GM19438 (cell line): ENCODE data around the gene C19orf47.

ENCODE experiments used
- ATAC-seq: cut with Tn5 transposase; IDR thresholded peaks from one replicate; pipeline ENCODE4 v1.9.1; 2021; ENCODE audit warnings: low read depth; ENCODE audit not compliant: unreplicated experiment

C19orf47 gene

DNA sequence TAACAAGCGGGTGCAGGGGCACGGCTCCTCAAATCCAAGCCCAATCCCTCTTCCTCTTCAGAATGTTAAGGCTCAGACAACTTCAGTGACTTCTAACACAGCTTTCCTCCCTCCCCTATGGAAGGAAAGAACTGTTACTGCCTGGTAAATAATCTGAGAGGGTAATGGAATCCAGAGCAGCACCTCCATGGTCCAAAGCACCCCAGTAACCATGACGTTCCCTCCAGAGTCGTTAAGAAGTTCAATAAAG lies 64.0 kb downstream of the C19orf47 start:
- no peak for ATAC-seq

DNA sequence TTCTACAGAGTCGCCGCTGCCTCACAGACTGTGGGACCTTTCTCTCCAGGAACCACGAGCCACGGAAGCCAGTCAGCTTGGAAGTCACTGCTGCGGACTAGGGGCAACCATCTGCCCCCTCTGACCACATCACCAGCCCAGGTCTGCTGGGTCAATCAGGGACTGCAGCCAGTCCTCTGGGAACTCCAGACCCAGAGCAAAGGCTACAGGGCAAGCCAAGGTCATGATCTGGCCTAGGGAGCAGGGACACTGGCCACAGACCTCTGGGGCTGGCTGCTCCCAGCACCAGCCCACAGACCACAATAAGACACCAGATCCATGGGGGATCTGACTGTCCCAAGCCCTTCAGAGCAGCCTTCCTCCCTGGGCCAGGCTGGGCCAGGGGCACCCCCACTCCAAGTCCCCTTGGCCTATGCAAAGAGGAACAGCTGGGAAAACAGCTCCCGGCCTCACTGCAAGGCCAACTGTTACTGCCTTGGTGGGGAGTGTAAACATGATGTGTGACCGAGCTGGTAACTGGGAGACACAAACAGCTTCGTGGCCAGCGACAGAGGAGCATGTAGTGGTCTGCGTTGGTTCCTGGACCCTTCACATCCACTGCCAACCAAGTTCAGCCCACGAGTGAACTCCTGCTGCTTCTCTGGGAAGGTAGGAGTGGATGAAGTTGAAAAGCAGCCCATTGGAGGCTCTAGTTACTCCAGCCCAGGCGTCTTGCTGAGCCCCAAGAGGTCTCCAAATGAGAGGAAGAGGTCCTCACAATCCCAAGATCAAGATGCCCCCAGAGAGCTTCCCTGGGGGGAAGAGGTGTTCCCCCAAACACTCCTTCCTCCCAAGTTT lies 64.6 kb downstream of the C19orf47 start:
- no peak for ATAC-seq

DNA sequence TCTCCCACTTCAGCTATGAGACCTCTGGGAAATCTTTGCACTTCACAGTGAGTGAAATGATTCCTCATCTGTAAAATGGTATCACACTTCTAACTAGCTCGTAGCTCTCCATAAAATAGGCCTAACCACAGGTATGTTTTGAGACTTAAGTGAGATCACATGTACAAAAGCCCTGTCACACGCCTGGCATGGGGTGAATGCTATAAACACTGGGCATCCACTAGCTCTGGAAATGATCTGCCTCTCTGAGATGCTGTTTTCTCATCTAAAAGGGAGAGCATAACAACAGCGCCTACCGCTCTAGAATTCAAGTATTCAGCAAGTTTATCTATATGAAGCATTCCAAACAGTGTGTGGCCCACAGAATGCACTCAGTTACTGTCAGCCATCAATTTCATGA lies 65.3 kb downstream of the C19orf47 start:
- ATAC-seq: no peak

DNA sequence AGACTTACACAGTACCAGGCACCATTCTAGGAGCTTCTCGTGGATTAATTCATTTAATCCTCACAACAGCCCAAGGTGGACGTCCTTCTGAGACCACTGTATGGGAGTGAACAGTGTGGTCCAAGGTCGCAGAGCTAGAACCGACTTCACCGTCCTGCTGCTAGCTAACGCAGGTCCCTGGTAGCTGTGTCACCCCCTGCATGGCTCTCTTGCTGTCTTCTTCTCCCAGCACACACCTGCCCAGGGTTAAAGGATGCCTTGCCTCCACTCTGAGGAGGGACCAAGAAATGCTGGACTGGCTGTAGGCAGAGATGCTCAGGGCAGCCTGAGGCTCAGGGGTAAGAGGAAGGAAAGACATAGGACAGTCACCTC lies 66.0 kb downstream of the C19orf47 start:
- no peak for ATAC-seq

DNA sequence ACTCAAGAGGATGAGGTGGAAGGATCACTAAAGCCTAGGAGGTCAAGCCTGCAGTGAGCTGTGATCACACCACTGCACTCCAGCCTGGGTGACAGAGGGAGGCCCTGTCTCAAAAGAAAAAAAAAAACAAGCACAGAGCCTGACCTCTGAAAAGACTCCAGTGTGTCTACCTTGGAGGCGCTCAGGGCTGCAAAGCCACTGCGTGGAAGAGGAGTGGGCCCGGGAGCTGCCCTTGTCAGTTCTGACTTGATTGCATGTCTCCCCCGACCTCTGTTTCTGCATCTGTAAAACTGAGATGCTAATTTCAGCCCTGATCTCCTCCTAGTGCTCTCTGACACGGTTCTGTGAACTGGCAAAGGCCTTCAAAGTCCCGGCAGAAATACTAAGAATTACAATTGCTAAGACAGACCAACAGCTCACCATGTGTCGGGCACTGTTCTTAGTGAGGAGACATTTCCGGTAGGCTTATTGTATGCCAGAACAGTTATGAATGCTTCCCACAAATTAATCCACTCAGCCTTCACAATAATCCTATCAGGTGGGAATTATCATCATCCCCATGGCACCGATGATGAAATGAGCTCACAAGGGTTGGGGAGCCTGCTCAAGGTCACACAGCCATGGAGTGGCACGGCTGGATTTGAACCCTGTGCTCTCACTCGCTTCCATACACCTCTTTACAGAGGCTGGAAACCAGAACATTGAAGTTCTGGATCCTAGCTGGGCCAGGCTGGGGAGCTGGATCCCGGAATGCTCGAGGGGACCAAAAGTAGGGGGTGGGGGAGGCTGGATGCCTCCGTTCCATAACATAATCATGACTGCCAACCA lies 66.6 kb downstream of the C19orf47 start:
- no peak for ATAC-seq

DNA sequence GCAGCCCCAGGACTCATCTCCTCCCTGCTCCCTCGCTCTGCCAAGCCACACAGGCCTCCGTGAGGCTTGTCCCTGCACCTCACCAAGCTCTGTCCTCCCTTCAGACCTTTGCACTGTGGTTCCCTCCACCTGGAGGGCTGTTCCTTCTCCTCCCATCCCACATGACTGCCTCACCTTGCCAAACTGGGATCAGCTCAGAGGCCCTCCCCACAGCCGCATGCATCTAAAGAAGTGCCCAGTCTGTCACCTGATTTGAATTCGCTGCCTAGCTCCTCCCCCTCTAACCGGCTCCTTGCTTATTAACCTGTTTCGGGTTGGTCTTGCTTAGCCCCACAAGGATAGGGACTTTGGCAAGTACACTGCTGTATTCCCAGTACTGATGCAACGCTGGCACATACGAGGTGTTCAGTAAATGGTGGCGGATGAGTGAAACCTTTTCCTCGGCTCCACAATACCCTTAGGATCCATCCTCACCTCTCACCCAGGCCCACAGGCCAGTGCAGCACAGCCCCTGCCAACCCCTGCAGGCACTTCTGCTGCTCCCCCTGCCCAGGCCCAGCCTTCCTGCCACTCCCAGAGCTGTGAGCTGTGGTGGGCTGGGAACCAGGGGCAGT lies 67.5 kb downstream of the C19orf47 start:
- no peak for ATAC-seq

DNA sequence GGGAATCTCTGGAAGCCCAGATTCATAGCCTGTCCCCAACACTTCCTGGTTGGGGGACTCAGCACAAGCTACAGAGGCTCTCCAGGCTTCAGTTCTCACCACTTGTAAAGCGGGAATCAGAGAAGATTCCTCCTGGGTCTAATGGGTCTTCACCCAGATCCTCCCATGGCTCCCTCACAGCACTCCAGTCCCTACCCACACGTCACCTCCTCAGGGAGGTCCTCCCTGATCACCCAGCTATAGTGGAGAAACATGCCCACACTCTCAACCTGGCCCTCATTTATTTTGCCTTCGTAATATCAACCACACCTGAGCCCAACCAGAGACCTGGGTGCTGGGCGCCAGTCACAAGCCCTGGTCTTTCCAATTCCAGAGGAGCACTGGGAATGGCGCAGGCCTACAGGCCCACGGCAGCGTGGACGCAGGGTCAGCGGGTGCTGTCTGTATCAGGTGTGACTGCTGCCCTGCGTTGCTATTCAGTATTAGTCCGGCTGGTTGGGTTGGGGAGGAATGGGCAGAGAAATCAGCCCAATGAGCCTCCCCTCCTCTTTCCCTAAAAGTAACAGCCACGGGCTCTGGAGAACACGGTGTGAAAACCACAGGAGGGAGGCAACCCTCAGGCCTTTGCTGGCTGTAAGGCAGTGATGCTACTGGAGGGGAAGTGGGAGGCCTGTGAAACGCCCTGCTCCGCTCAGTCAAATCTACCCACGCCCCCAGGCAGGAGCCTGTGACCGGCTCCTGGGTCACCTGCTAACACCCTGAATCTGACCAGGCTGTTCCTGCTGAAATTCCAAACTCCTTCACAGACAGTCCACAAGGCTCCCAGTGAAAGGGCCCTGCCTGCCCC lies 68.2 kb downstream of the C19orf47 start:
- ATAC-seq: no peak

DNA sequence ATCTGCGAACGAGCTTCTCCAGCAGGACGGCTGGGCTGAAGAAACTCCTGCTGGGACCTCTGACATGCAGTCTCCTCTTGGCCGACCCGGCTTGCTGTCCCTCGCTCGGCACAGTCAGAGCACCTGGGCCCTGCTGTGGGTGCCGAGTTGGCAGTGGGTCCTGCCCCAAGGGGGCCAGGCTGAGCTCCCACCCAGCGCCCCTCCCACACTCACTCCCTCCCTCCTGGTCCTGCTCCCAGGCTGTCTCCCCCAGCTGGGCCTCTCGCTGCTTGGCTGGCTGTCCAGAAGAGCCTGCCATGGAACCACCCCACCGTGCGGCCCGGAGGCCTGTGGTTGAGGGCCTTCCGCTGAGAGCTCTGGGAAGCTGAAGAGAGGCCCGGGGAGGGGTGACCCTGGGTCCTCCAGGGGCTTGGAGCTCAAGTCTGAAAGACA lies 69.1 kb downstream of the C19orf47 start:
- ATAC-seq: no peak

DNA sequence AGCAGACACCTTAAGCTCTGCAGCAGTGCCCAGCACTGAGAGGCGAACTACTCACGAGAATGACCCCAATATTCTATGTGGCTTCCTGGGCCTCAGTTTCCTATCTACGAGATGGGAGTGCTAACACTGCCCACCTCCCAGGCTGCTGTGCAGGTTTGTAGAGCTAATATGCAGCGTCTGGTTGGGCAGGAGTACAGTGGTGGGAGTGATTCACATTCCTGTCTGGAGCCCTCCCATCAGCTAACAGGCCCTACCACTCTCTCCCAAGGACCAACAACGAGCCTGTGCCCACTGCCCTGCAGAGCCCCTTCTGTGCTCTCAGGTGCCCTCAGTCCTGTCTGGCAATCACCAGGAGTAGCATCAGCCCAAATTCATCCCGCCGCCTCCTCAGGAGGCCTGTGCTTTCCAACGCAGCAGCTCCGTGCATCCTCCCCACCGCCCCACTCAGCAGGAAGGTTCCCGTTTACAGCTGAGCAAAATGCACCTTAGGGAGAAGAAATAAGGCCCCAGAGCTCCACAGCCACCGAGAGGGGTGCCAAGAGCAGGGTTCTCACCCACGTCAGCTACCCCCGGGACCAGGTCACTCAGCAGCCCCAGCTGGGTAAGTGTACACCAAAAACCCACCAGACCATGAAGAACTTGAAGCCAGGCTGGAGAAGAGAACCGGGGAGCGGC lies 69.7 kb downstream of the C19orf47 start:
- no peak for ATAC-seq

DNA sequence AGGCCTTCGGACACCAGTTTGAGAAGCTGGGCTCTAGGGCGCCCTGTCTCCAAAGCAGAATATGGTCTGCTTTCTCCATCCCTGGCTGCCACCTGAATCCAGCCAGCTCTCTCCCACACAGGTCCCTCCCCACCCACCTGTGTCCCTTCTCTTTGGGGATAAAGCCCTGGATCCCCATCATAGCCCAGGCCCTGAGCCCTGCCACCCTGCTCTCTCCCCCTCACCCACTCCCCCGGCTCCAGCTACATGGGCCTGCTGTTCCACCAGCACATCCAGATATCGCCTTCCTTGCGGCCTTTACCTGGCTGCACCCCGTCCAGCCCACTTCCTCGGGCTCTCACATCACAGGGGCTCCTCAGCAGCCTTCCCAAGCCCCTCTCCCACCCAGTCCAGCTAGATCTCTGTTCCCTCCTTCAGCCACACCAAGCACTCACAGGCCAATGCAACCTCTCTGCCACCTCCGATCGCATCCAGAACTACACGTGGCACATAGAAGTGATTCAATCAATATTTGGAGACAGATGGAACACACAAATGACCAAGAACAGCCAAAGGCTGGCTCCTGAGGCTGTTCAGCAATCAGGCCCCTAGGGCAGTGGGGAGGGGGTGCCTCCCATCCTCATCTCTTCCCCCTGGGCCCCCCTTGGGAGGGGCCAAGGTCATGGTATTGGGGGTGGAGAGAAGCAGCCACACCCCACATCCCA lies 70.7 kb downstream of the C19orf47 start:
- no peak for ATAC-seq

DNA sequence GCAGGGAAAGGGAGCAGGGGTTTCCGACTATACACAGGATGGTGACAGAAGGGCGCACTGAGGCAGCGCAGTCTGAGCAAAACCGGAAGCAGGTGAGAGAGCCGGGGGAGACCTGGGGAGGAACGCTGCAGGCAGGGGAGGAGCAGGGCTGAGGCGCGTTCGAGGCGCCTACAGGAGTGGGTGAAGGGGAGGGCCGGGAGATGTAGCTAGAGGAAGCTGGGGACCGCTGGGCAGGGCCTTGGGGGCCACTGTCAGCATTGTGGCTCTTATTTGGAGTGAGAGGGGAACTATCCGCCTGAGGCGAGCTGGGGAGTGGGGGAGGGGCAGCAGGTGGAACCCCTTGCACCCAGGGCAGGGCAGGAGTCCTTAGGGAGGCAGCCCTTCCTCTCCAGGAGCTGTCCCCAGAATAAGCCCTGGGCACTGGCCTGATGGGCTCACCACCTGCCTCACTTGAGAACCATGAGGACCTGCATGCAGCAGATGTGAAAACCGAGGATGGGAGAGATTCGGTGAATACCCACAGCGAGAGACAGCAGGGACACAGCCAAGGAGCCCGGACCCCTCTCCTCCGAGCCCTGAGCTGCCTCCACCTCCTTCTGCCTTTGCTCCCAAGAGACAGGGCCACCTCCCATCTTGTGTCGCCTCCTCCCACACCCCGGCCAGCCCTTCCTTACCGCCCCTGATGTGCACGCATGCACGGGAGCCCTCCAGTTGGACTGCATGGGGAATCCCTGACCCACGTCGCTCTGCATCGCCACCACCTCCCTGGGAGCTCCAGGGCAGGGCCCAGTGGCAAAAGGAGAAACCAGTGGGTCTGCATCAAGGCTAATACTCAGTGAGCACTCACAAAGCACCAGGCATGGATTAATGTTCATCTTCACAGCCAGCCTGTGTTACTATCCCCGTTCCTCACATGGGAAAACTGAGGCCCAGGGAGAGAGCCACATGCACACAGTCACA lies 73.3 kb downstream of the C19orf47 start:
- ATAC-seq: no peak

DNA sequence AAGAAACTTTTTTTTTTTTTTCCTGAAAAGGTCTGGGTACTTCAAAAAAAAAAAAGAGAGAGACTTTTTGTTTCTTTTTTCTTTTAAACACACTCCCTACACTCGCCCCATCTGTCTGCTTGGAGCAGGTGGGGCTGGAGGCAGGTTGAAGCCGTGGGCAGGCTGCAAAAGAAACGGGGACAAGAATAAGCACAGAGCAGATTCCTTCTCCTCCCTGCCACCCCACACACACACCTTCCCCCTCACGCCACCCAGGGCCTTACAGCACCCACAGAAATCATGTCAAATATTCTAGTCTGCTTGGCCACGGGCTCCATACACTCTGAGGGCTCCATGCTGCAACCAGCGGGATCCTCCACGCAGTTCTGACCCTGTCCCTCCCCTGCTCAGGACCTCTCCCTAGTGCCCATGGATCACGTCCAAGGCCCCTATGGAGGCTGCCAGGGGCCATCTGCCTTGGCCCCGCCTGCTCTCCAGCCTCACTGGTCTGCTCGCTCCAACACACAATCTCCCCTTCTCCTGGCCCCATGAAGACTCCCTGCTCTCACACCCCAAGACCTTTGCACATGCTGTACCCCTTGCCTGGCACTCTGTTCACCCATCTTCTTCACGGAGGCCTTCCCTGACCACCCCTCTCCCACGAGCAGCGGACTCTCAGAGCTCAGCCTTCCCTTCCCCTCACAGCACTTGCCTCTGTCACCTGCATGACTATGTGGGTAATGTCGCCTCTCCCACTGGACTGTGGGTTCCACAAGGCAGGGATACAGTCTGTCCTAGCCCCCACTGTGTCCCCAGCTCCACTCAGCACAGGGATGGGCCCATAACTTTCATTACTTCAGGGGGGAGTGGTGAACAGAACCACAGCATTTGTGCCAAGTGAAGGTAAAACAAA lies 74.5 kb downstream of the C19orf47 start:
- no peak for ATAC-seq

DNA sequence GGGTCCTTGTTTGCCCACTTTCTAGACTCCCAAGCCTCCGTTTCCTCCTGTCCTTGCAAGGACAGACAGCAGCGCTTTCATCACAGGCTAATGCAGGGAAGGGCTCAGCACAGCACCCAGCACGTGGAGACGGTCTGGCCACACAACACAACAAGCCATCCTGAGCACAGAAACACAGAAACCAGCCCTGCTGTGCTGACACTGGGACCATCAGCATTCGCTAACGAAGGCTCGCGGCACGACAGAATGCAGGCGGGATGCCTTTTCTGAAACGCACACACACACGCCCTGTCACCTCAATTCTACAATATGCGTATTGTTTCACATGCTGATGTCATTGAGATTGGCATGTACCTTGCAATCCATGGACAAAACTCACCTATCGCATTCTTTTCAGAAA lies 75.9 kb downstream of the C19orf47 start:
- ATAC-seq: no peak

DNA sequence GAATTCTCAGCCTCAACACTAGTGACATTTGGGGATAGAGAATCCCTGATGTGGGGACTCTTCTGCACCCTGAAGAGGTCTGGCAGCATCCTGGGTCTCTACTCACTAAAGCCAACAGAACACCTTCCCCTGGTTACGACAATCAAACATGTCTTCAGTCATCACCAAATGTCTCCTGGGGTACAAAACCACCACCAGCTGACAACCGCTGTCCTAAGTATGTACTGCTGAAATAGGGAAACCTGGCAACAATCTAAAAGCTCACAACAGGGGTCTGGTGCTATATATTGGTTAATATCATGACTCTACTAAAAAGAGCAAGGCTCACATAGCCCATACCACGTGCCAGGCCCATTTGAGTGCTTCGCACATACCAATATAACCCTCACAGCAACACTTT lies 76.5 kb downstream of the C19orf47 start:
- no peak for ATAC-seq

DNA sequence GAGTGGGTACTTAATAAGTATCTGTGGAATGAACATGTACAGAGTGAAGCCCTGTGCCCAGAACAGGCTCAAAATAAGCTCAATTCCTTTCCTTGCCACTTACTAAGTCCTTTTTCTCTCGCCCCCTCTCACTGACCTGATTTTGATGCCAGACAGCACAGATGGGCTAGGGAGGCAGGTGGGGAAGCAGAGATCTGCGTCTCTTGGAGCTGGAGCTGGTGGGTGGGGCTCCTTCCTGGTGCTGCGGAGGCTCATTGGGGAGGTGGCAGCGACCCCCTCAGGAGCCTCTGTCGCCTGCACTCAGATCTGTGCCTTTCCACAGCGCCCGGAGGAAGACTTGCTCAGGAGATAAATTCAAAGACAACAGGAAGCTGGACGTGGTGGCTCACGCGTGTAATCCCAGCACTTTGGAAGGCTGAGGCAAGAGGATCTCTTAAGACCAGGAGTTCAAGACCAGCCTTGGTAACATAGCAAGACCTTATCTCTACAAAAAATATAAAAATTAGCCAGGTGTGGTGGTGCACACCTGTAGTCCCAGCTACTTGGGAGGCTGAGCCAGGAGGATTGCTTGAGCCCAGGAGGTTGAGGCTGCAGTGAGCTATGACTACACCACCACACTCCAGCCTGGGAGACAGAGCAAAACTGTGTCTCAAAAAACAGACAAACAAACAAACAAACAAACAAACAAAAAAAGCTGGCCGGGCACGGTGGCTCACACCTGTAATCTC lies 77.7 kb downstream of the C19orf47 start:
- no peak for ATAC-seq
